Measurements from ENCODE around the gene CD69. TPM values are rescaled to one million over a fixed set of nuclear protein-coding genes. Genes with fewer than 3 reads are reported as not detected.

CD69 gene
- 0.40 TPM for total RNA-seq
- long read RNA-seq = 0 reads

- DNase-seq (no peak), ATAC-seq (ENCODE audit: poor library complexity) (no peak)
- intact Hi-C loops (cut with DNase I) = no loop called here
Observed at GRCh38 chr12:9760699-9761418, at the start of gene CD69. CD69 (minus strand) TSS chr12:9760901; CDS start chr12:9760820, 81 bp downstream.

GRCh38 chr12:9809866-9810265 is 49.2 kb upstream of the CD69 start:
- DNase-seq (no peak), ATAC-seq (ENCODE audit: poor library complexity) (no peak)
- intact Hi-C loops (cut with DNase I) = loop anchor here (5.0 kb wide), 1 partner anchor 112 kb away; no protein-coding TSS in a partner anchor

- ATAC-seq (ENCODE audit: poor library complexity) (no peak), DNase-seq (no peak)
Observed at GRCh38 chr12:9809338-9809737, 48.6 kb upstream of the CD69 start.

GRCh38 chr12:9808504-9808903 is 47.8 kb upstream of the CD69 start:
- no peak for DNase-seq

More at GRCh38 chr12:9809338-9809737, 48.6 kb upstream of the CD69 start:
- intact Hi-C loops (cut with DNase I) = no loop called here

GRCh38 chr12:9806714-9807113 is 46.0 kb upstream of the CD69 start:
- ATAC-seq (ENCODE audit: poor library complexity) = no peak
- intact Hi-C loops (cut with DNase I) = no loop called here
- DNase-seq = no peak

More at GRCh38 chr12:9808504-9808903, 47.8 kb upstream of the CD69 start:
- no peak for ATAC-seq (ENCODE audit: poor library complexity)
- intact Hi-C loops (cut with DNase I) = no loop called here

GRCh38 chr12:9805883-9806282 is 45.2 kb upstream of the CD69 start:
- DNase-seq (no peak), ATAC-seq (ENCODE audit: poor library complexity) (no peak)
- intact Hi-C loops (cut with DNase I) = no loop called here

- no peak for DNase-seq
- intact Hi-C loops (cut with DNase I) = no loop called here
- ATAC-seq (ENCODE audit: poor library complexity) = no peak
Observed at GRCh38 chr12:9799961-9800360, 39.3 kb upstream of the CD69 start.

- intact Hi-C loops (cut with DNase I) = no loop called here
- DNase-seq (no peak), ATAC-seq (ENCODE audit: poor library complexity) (peak; percentile 78)
Observed at GRCh38 chr12:9797722-9798619, 37.3 kb upstream of the CD69 start.

- no peak for ATAC-seq (ENCODE audit: poor library complexity)
- DNase-seq = no peak
- intact Hi-C loops (cut with DNase I) = no loop called here
Observed at GRCh38 chr12:9796971-9797370, 36.3 kb upstream of the CD69 start.

GRCh38 chr12:9796346-9796745 is 35.6 kb upstream of the CD69 start:
- no peak for ATAC-seq (ENCODE audit: poor library complexity)
- DNase-seq = no peak
- intact Hi-C loops (cut with DNase I) = no loop called here

- intact Hi-C loops (cut with DNase I) = no loop called here
- ATAC-seq (ENCODE audit: poor library complexity) (no peak), DNase-seq (no peak)
Observed at GRCh38 chr12:9795945-9796344, 35.2 kb upstream of the CD69 start.

GRCh38 chr12:9794484-9795093 is 33.9 kb upstream of the CD69 start:
- intact Hi-C loops (cut with DNase I) = no loop called here
- ATAC-seq (ENCODE audit: poor library complexity) = no peak

GRCh38 chr12:9793779-9794395 is 33.2 kb upstream of the CD69 start:
- ATAC-seq (ENCODE audit: poor library complexity) (no peak), DNase-seq (no peak)
- intact Hi-C loops (cut with DNase I) = no loop called here

More at GRCh38 chr12:9794484-9795093, 33.9 kb upstream of the CD69 start:
- DNase-seq = no peak

- ATAC-seq (ENCODE audit: poor library complexity) = no peak
- no peak for DNase-seq
- intact Hi-C loops (cut with DNase I) = no loop called here
Observed at GRCh38 chr12:9792961-9793617, 32.4 kb upstream of the CD69 start.

- no peak for ATAC-seq (ENCODE audit: poor library complexity)
- intact Hi-C loops (cut with DNase I) = no loop called here
- DNase-seq = no peak
Observed at GRCh38 chr12:9792185-9792900, 31.6 kb upstream of the CD69 start.

- no peak for DNase-seq
- ATAC-seq (ENCODE audit: poor library complexity) = no peak
- intact Hi-C loops (cut with DNase I) = no loop called here
Observed at GRCh38 chr12:9786726-9787717, 26.3 kb upstream of the CD69 start.

- ATAC-seq (ENCODE audit: poor library complexity) = no peak
- intact Hi-C loops (cut with DNase I) = no loop called here
Observed at GRCh38 chr12:9784816-9785215, 24.1 kb upstream of the CD69 start.

More at GRCh38 chr12:9784816-9785215, 24.1 kb upstream of the CD69 start:
- no peak for DNase-seq

Data from Right ventricle myocardium superior (tissue), 1 donor.